Cardiac muscle cell (in vitro differentiated cells and primary cell): ENCODE measurements around the gene PITPNM1. TPM values are rescaled to one million over a fixed set of nuclear protein-coding genes. Genes with fewer than 3 reads are reported as not detected.

Experiments
- DNase-seq, 2 donors: peaks; one replicate each; pipeline versions ENCODE4 v3.0.0 to v3.0.0-alpha.2; 2010 to 2017; ENCODE audit warnings: low read depth in 1 of 2, low spot score in 1 of 2
- H3K27ac ChIP-seq: fragments of 200-600 bp; sonication (generic); 2 replicates; pipeline ENCODE4 v1.5.1; 2016
- H3K27me3 ChIP-seq: fragments of 200-600 bp; sonication (generic); 2 replicates; pipeline ENCODE4 v1.6.0; 2016; ENCODE audit warnings: control low read depth
- H3K36me3 ChIP-seq: fragments of 200-600 bp; sonication (generic); 2 replicates; pipeline ENCODE4 v1.5.1; 2016; ENCODE audit warnings: control low read depth
- H3K4me1 ChIP-seq: fragments of 200-600 bp; sonication (generic); 2 replicates; pipeline ENCODE4 v1.8.1; 2017; ENCODE audit warnings: low read depth, mild to moderate bottlenecking, mixed run types
- H3K4me3 ChIP-seq: fragments of 200-600 bp; sonication (generic); 2 replicates; pipeline ENCODE4 v1.5.1; 2016; ENCODE audit warnings: mild to moderate bottlenecking
- H3K9me3 ChIP-seq: fragments of 200-600 bp; sonication (generic); 2 replicates; pipeline ENCODE4 v1.5.1; 2017; ENCODE audit warnings: low read depth, mild to moderate bottlenecking, control low read depth
- polyA plus RNA-seq: library from polyadenylated mRNA; unstranded; fragments of >200 nt; fragmentation: Nextera tagmentation; extraction: Ambion mirVana; gene quantifications from 2 replicates; pipeline ENCODE4 v1.2.1, GENCODE V29; 2016
- total RNA-seq: library from RNA; depleted of rRNA; stranded (reverse); fragments of >200 nt; gene quantifications from 2 replicates; pipeline ENCODE4 v1.2.3, GENCODE V29; 2016
- TF ChIP-seq, protein P1 (sequence below): IDR thresholded peaks from 2 replicates; pipeline ENCODE4 v1.5.1; 2012; ENCODE audit warnings: low read depth, mild to moderate bottlenecking, low read length

PITPNM1 gene
- total and polyA plus RNA-seq, 2 experiments from 2014 or later, result 24.8 to 58.5 TPM

GRCh38 chr11:67442504-67443404 lies 62.4 kb downstream of the PITPNM1 start:
- Histone ChIP-seq H3K27me3 (no peaks in the 10 kb centered on the region), H3K4me3 (peak overlapping the region; percentile 90), H3K9me3 (no peaks in the 10 kb centered on the region), H3K27ac (peak overlapping the region; percentile 93), H3K36me3 (peaks cover 3% of the 10 kb centered on the region), H3K4me1 (no peaks in the 10 kb centered on the region)
- TF ChIP-seq, protein P1, sequence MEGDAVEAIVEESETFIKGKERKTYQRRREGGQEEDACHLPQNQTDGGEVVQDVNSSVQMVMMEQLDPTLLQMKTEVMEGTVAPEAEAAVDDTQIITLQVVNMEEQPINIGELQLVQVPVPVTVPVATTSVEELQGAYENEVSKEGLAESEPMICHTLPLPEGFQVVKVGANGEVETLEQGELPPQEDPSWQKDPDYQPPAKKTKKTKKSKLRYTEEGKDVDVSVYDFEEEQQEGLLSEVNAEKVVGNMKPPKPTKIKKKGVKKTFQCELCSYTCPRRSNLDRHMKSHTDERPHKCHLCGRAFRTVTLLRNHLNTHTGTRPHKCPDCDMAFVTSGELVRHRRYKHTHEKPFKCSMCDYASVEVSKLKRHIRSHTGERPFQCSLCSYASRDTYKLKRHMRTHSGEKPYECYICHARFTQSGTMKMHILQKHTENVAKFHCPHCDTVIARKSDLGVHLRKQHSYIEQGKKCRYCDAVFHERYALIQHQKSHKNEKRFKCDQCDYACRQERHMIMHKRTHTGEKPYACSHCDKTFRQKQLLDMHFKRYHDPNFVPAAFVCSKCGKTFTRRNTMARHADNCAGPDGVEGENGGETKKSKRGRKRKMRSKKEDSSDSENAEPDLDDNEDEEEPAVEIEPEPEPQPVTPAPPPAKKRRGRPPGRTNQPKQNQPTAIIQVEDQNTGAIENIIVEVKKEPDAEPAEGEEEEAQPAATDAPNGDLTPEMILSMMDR, result no peak
- DNase-seq, result no peak

Other genes starting within 250 kb of the PITPNM1 start
- gene GRK2, start 238.9 kb downstream of the PITPNM1 start, total RNA-seq, result 49.1 and 72.1 TPM in 2 replicates
- 62.9 and 85.1 TPM in 2 replicates for gene GRK2, start 238.9 kb downstream of the PITPNM1 start, polyA plus RNA-seq
- 50.7 and 53.5 TPM in 2 replicates for gene ANKRD13D, start 216.1 kb downstream of the PITPNM1 start, total RNA-seq
- gene ANKRD13D, start 216.1 kb downstream of the PITPNM1 start, polyA plus RNA-seq, result 39.4 and 47.6 TPM in 2 replicates
- gene SSH3, start 201.8 kb downstream of the PITPNM1 start, total RNA-seq, result 18.7 and 39.9 TPM in 2 replicates
- gene SSH3, start 201.8 kb downstream of the PITPNM1 start, polyA plus RNA-seq, result 26.7 and 28.0 TPM in 2 replicates
- 64.4 and 74.9 TPM in 2 replicates for gene POLD4, start 151.8 kb downstream of the PITPNM1 start, total RNA-seq
- gene POLD4, start 151.8 kb downstream of the PITPNM1 start, polyA plus RNA-seq, result 49.8 and 51.9 TPM in 2 replicates
- gene CLCF1, start 131.8 kb downstream of the PITPNM1 start, total RNA-seq, result 1.1 and 2.4 TPM in 2 replicates
- gene CLCF1, start 131.8 kb downstream of the PITPNM1 start, polyA plus RNA-seq, result 0.09 and 0.16 TPM in 2 replicates
- gene RAD9A, start 113.4 kb downstream of the PITPNM1 start, total RNA-seq, result 24.4 and 27.5 TPM in 2 replicates
- 22.2 and 25.2 TPM in 2 replicates for gene RAD9A, start 113.4 kb downstream of the PITPNM1 start, polyA plus RNA-seq
- 142 and 174 TPM in 2 replicates for gene PPP1CA, start 103.5 kb downstream of the PITPNM1 start, total RNA-seq
- gene PPP1CA, start 103.5 kb downstream of the PITPNM1 start, polyA plus RNA-seq, result 179 and 235 TPM in 2 replicates
- 0.11 TPM in 1 of 2 replicates, not detected in the other for gene TBC1D10C, start 101.3 kb downstream of the PITPNM1 start, total RNA-seq
- gene TBC1D10C, start 101.3 kb downstream of the PITPNM1 start, polyA plus RNA-seq, result 0.23 and 1.2 TPM in 2 replicates
- 1.4 and 1.6 TPM in 2 replicates for gene CARNS1, start 89.7 kb downstream of the PITPNM1 start, total RNA-seq
- gene CARNS1, start 89.7 kb downstream of the PITPNM1 start, polyA plus RNA-seq, result 2.1 and 4.8 TPM in 2 replicates
- 88.0 and 97.0 TPM in 2 replicates for gene RPS6KB2, start 76.9 kb downstream of the PITPNM1 start, total RNA-seq
- 92.5 and 93.8 TPM in 2 replicates for gene RPS6KB2, start 76.9 kb downstream of the PITPNM1 start, polyA plus RNA-seq
- 4.1 and 6.1 TPM in 2 replicates for gene PTPRCAP, start 67.7 kb downstream of the PITPNM1 start, total RNA-seq
- gene PTPRCAP, start 67.7 kb downstream of the PITPNM1 start, polyA plus RNA-seq, result 2.5 and 3.2 TPM in 2 replicates
- gene CORO1B, start 61.9 kb downstream of the PITPNM1 start, total RNA-seq, result 59.9 and 74.7 TPM in 2 replicates
- 51.1 and 61.5 TPM in 2 replicates for gene CORO1B, start 61.9 kb downstream of the PITPNM1 start, polyA plus RNA-seq
- gene GPR152, start 52.6 kb downstream of the PITPNM1 start, total RNA-seq, result 0.35 TPM in 1 of 2 replicates, not detected in the other
- gene GPR152, start 52.6 kb downstream of the PITPNM1 start, polyA plus RNA-seq, result not detected in 2 replicates
- gene CABP4, start 50.0 kb downstream of the PITPNM1 start, total RNA-seq, result 0.32 TPM in 1 of 2 replicates, not detected in the other
- gene CABP4, start 50.0 kb downstream of the PITPNM1 start, polyA plus RNA-seq, result 0.55 TPM in 1 of 2 replicates, not detected in the other
- gene TMEM134, start 36.1 kb downstream of the PITPNM1 start, total RNA-seq, result 166 and 326 TPM in 2 replicates
- gene TMEM134, start 36.1 kb downstream of the PITPNM1 start, polyA plus RNA-seq, result 255 and 272 TPM in 2 replicates
- gene AIP, start 22.3 kb downstream of the PITPNM1 start, total RNA-seq, result 64.7 and 73.7 TPM in 2 replicates
- gene AIP, start 22.3 kb downstream of the PITPNM1 start, polyA plus RNA-seq, result 40.4 and 46.4 TPM in 2 replicates
- 38.5 and 78.0 TPM in 2 replicates for gene CDK2AP2, start 2.8 kb upstream of the PITPNM1 start, total RNA-seq
- gene CDK2AP2, start 2.8 kb upstream of the PITPNM1 start, polyA plus RNA-seq, result 60.8 and 136 TPM in 2 replicates
- gene CABP2, start 18.1 kb upstream of the PITPNM1 start, total RNA-seq, result not detected in 2 replicates
- gene CABP2, start 18.1 kb upstream of the PITPNM1 start, polyA plus RNA-seq, result not detected in 2 replicates
- 957 and 1,963 TPM in 2 replicates for gene GSTP1, start 78.4 kb upstream of the PITPNM1 start, total RNA-seq
- 788 and 1,052 TPM in 2 replicates for gene GSTP1, start 78.4 kb upstream of the PITPNM1 start, polyA plus RNA-seq
- gene NDUFV1, start 101.6 kb upstream of the PITPNM1 start, total RNA-seq, result 430 and 526 TPM in 2 replicates
- gene NDUFV1, start 101.6 kb upstream of the PITPNM1 start, polyA plus RNA-seq, result 447 and 449 TPM in 2 replicates
- 6.9 and 24.3 TPM in 2 replicates for gene NUDT8, start 124.6 kb upstream of the PITPNM1 start, total RNA-seq
- 17.3 and 18.7 TPM in 2 replicates for gene NUDT8, start 124.6 kb upstream of the PITPNM1 start, polyA plus RNA-seq
- gene TBX10, start 134.4 kb upstream of the PITPNM1 start, total RNA-seq, result not detected in 2 replicates
- 1.1 and 1.2 TPM in 2 replicates for gene TBX10, start 134.4 kb upstream of the PITPNM1 start, polyA plus RNA-seq
- not detected in 2 replicates for gene ACY3, start 145.4 kb upstream of the PITPNM1 start, total RNA-seq
- gene ACY3, start 145.4 kb upstream of the PITPNM1 start, polyA plus RNA-seq, result not detected in 2 replicates
- gene ALDH3B2, start 169.3 kb upstream of the PITPNM1 start, total RNA-seq, result 0.21 TPM in 1 of 2 replicates, not detected in the other
- gene ALDH3B2, start 169.3 kb upstream of the PITPNM1 start, polyA plus RNA-seq, result not detected in 2 replicates